D721Med (cell line): Measurements from ENCODE around the gene COMMD9.

Source experiments
- DNase-seq: peaks from one replicate; pipeline ENCODE4 v3.0.0; 2011; ENCODE audit warnings: low spot score; ENCODE audit not compliant: insufficient read length
- FAIRE-seq: peaks from 2 replicates; lab custom pipeline; 2011; peaks lifted over from hg19 to GRCh38; lab: Jason Lieb, UNC
- TF ChIP-seq, protein P1 (sequence below): IDR thresholded peaks from 2 replicates; pipeline ENCODE4 v1.5.1; 2012; ENCODE audit warnings: mild to moderate bottlenecking, control low read depth; ENCODE audit not compliant: insufficient read depth; ENCODE audit errors: missing control alignments

COMMD9 gene

DNA sequence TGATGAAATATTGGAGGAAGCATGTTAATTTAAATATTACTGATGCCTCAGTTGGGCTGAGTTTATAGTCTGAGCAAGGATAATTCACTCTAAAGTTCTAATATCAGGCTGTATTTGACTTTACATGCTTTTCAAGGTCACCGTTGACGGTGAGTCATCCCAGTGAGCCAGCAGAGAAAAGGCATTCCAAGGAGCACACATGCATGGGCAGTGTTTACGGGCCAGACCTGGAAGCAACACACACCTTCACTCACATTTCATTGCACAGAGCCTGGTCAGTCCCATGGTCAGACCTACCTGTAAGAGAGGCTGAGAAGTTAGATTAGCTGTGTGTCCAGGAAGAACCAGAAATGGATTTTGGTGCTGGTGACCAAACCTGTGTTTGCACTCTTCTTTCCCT is 53.5 kb downstream of the COMMD9 start:
- TF ChIP-seq, protein P1, sequence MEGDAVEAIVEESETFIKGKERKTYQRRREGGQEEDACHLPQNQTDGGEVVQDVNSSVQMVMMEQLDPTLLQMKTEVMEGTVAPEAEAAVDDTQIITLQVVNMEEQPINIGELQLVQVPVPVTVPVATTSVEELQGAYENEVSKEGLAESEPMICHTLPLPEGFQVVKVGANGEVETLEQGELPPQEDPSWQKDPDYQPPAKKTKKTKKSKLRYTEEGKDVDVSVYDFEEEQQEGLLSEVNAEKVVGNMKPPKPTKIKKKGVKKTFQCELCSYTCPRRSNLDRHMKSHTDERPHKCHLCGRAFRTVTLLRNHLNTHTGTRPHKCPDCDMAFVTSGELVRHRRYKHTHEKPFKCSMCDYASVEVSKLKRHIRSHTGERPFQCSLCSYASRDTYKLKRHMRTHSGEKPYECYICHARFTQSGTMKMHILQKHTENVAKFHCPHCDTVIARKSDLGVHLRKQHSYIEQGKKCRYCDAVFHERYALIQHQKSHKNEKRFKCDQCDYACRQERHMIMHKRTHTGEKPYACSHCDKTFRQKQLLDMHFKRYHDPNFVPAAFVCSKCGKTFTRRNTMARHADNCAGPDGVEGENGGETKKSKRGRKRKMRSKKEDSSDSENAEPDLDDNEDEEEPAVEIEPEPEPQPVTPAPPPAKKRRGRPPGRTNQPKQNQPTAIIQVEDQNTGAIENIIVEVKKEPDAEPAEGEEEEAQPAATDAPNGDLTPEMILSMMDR, result no peak
- DNase-seq (no peak), FAIRE-seq (no peak)

DNA sequence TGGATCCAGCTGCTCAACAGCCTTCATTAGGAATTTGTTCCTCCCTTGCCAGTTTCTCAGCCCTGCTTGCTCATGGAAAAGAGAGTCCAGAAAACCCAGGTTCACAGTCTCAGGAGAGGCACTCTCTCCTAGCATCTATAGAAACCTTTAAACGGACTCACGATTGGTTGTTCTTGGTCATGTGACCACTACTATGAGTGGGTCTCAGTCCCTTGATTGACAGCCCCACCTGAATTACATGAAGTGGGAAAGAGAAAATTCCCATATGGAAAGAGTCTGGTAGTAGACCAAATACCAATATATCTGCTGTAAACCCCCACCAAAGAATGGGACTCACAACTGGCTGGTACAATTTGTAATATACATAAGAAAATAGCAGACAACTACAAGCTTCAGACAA is 54.4 kb downstream of the COMMD9 start:
- FAIRE-seq (no peak), DNase-seq (no peak)
- TF ChIP-seq, protein P1, result no peak

DNA sequence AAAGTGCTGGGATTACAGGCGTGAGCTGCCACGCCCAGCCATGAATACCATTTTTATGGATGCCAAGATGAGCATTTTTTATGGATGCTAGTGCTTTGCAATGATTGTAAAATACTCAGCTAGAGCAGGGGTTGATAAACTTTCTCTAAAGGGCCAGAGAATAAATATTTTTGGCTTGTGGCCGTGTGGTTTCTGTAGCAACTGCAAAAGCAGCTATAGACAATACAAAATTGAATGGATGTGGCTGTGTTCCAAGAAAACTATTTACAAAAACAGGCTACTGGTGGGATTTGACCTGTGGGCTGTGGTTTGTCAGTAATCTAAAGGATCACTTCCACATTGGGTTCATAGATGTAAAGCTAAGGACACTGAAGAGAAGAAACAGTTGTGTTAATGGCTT is 56.0 kb downstream of the COMMD9 start:
- FAIRE-seq (no peak), DNase-seq (no peak)
- TF ChIP-seq, protein P1, result no peak

DNA sequence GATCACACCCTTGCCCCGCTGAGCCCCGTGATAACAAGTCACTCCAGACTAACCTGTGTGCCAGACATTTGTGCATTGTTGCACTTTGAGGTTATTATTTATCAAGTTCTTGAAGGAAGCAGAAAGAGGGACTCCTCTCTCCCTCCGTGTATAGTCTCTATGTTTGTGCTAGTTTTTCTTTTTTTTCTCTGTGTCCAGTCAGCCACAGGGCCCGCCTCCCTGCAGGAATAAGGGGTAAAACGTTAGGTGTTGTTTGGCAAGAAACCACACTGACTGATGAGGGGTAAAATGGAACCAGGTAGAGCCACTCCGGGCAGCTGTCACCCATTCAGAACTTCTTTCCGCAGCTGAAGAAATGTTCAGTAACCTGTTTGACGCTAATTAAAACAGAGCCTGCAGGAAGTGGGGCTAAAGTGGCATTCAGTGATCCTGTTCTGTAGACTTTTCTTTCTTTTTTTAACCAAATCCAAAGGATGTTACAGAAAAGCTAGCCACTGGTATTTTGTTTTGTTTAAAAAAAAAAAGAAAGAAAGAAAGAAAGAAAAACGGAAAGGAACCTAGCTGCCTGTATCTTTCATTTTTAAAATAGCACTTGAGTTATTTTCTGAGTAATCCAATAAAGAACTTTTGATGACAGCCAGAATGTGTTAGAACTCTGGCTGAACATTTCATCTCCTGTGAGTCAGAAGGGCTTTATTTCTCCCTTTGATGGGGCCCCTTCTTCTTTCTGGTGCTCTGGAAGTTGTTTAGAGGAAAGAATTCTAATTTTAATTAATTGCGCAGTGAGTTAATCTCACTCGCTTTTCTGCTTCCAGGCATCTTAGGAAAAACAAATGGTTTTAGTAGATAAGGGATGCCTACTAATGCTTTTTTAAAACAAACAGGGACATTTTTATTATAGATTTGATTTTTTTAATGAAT is 58.2 kb downstream of the COMMD9 start:
- no peak for FAIRE-seq
- DNase-seq, result no peak
- TF ChIP-seq, protein P1, result no peak

DNA sequence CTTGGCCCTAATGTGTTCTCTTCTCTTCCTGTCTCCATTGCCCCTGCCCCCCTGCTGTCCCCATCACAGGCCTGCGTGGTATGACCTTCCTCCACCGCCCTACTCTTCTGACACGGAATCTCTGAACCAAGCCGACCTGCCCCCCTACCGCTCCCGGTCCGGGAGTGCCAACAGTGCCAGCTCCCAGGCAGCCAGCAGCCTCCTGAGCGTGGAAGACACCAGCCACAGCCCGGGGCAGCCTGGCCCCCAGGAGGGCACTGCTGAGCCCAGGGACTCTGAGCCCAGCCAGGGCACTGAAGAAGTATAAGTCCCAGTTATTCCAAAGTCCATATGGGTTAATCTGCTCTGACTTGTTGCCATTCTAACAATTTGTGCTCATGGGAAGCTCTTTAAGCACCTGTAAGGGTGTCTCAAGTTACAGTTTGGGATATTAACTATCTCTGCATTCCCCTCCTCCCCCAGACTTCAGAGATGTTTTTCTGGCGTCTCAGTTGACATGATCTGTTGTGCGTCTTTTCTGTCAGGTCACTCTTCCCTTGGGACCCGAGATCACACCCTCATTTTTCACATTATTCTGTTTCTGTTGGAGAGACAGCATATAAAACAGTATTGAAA is 60.0 kb downstream of the COMMD9 start:
- no peak for FAIRE-seq
- TF ChIP-seq, protein P1, result no peak
- no peak for DNase-seq

DNA sequence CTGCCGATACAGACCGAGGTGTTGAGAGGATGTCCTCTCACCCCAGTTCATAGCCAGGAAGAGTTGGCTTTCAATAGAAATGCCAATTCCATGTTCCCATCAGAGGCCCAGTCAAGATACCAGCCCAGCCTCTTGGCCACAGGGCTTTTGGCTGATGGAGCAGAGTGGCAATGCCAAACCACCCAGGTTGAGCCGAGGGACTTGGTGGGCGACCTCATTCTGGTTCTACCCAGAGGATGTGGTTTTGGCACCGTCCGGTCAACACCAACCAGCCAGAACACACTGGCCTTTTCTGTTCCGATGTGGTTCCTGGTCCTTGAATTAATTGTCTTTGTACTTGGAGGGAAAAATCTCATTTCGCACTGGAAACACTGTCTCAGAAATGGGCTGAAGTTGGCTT is 60.5 kb downstream of the COMMD9 start:
- TF ChIP-seq, protein P1, result no peak
- FAIRE-seq (no peak), DNase-seq (no peak)

DNA sequence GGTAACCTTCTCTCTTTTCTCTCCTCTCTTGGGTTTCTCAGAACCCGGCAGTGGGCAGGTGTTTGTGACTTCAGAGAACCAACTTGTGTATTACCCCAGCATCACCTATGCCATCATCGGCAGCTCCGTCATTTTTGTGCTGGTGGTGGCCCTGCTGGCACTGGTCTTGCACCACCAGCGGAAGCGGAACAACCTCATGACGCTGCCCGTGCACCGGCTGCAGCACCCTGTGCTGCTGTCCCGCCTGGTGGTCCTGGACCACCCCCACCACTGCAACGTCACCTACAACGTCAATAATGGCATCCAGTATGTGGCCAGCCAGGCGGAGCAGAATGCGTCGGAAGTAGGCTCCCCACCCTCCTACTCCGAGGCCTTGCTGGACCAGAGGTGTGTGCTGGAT is 62.2 kb downstream of the COMMD9 start:
- FAIRE-seq, result no peak

More for the DNA sequence above, 62.2 kb downstream of the COMMD9 start:
- TF ChIP-seq, protein P1, result no peak
- DNase-seq, result no peak
